Neural cell (in vitro differentiated cells): ENCODE measurements around the gene CREBRF.

ENCODE experiments used
- CTCF ChIP-seq: fragments of 450-650 bp; IDR thresholded peaks from 2 replicates; pipeline ENCODE4 v1.5.1; 2014; ENCODE audit warnings: antibody characterized with exemption, mild to moderate bottlenecking, moderate library complexity; ENCODE audit not compliant: poor library complexity, severe bottlenecking
- EP300 ChIP-seq: fragments of 450-650 bp; conservative IDR thresholded peaks from 2 replicates; pipeline ENCODE4 v1.6.1; 2014; ENCODE audit warnings: antibody characterized with exemption, mild to moderate bottlenecking, moderate library complexity; ENCODE audit not compliant: poor library complexity, severe bottlenecking
- EZH2 ChIP-seq: fragments of 200-600, 300-800 bp; shearing (Covaris generic), sonication (generic); IDR thresholded peaks from 2 replicates; pipeline ENCODE4 v1.6.1; 2014; ENCODE audit warnings: antibody characterized with exemption, low read length, borderline replicate concordance, mild to moderate bottlenecking; ENCODE audit not compliant: insufficient read depth, poor library complexity, severe bottlenecking
- MXI1 ChIP-seq: fragments of 450-650 bp; conservative IDR thresholded peaks from 2 replicates; pipeline ENCODE4 v1.6.1; 2014; ENCODE audit warnings: antibody characterized with exemption, mild to moderate bottlenecking; ENCODE audit not compliant: poor library complexity, severe bottlenecking
- POLR2AphosphoS5 ChIP-seq: IDR thresholded peaks from 2 replicates; pipeline ENCODE4 v1.6.1; 2012
- RAD21 ChIP-seq: fragments of 450-650 bp; conservative IDR thresholded peaks from 2 replicates; pipeline ENCODE4 v1.6.1; 2014; ENCODE audit warnings: antibody characterized with exemption, mild to moderate bottlenecking, moderate library complexity
- REST ChIP-seq: IDR thresholded peaks from 2 replicates; pipeline ENCODE4 v1.6.1; 2012; ENCODE audit warnings: borderline replicate concordance
- SMC3 ChIP-seq: fragments of 450-650 bp; conservative IDR thresholded peaks from 2 replicates; pipeline ENCODE4 v1.6.1; 2014; ENCODE audit warnings: antibody characterized with exemption, mild to moderate bottlenecking, moderate library complexity; ENCODE audit not compliant: poor library complexity

GRCh38 chr5:173140769-173141168 lies 84.6 kb downstream of the CREBRF start:
- TF ChIP-seq EP300 (no peak), CTCF (no peak), REST (no peak), EZH2 (no peak), SMC3 (no peak), MXI1 (no peak), POLR2AphosphoS5 (no peak), RAD21 (no peak)
